ENCODE results near the gene LTBP1. TPM values are rescaled to one million over a fixed set of nuclear protein-coding genes. Genes with fewer than 3 reads are reported as not detected.

LTBP1 gene
- total and polyA plus RNA-seq, 10 of the 15 experiments (the other 5 are each of a cell fraction or from before 2014, with no cell fraction given) = 0.01 to 0.28 (median 0.12) TPM; not detected in 2

GRCh38 chr2:33318456-33318855, 371.7 kb downstream of the LTBP1 start:
- in situ Hi-C loops (cut with MboI) (no loop called here), intact Hi-C loops (cut with micrococcal nuclease; ENCODE audit: unreplicated experiment) (no loop called here)
- POLR2A ChIA-PET = no interaction called here
- FAIRE-seq (no peak), ATAC-seq (no peak), DNase-seq (ENCODE audit: low read depth, low spot score) (no peak)
- H3K9ac ChIP-seq (ENCODE audit: control insufficient read depth, insufficient read depth, low read length) = no peak overlapping the region
- H3K27me3 ChIP-seq (replicated peaks in 1 of 2; ENCODE audit: control insufficient read depth in 2 of 2, insufficient read depth in 2 of 2, low read length in 1 of 2) = peaks cover 2 to 3% of the 10 kb centered on the region in 2 experiments; a peak in 1 of 4 replicates
- no peaks in the 10 kb centered on the region for H3K79me2 ChIP-seq (ENCODE audit: control insufficient read depth, insufficient read depth, low read length)
- RAD21 ChIA-PET (ENCODE audit: unreplicated experiment) = no interaction called here
- no peaks in the 10 kb centered on the region for H4K20me1 ChIP-seq (ENCODE audit: control insufficient read depth, insufficient read depth)
- SMC1A ChIA-PET (ENCODE audit: uncharacterized antibody, unreplicated experiment) = no interaction called here
- no peak overlapping the region for H2AFZ ChIP-seq (ENCODE audit: control insufficient read depth, low read depth, low read length)
- H3K4me3 ChIP-seq = no peak overlapping the region
- peaks cover 8% of the 10 kb centered on the region for H3K4me1 ChIP-seq (ENCODE audit: control insufficient read depth, insufficient read depth, low read length)
- no peak overlapping the region for H3K27ac ChIP-seq (ENCODE audit: control insufficient read depth, insufficient read depth)
- CTCF ChIA-PET = no interaction called here
- TF ChIP-seq CHD1 (IDR thresholded peaks at IDR 0.05; ENCODE audit: low read depth, low read length) (no peak), RB1 (IDR thresholded peaks at IDR 0.05; ENCODE audit: borderline replicate concordance) (no peak), CBFB (IDR thresholded peaks at IDR 0.05; ENCODE audit: low read depth) (no peak), PBX3 (IDR thresholded peaks at IDR 0.05; ENCODE audit: insufficient replicate concordance, low read depth, low read length) (no peak), SMARCA5 (IDR thresholded peaks at IDR 0.05) (no peak), JUNB (IDR thresholded peaks at IDR 0.05) (no peak), RBBP5 (conservative IDR thresholded peaks at IDR 0.05) (no peak)
- no peaks in the 10 kb centered on the region for H3K9me3 ChIP-seq (replicated peaks; ENCODE audit: control insufficient read depth, insufficient read depth, low read length)
- 33% methylated on average over 3 of the region's 3 CpGs for WGBS (ENCODE audit: insufficient coverage, insufficient replicate concordance, low lambda C conversion rate, missing lambda C conversion rate)
- no peak overlapping the region for H3K4me2 ChIP-seq (ENCODE audit: control insufficient read depth, insufficient read depth)
- BruUV-seq (replicated peaks) = no TSS peak
- H3K36me3 ChIP-seq (ENCODE audit: control insufficient read depth in 2 of 2, insufficient read depth in 2 of 2, low read length in 1 of 2) = no peaks in the 10 kb centered on the region

GRCh38 chr2:33320573-33320972, 373.8 kb downstream of the LTBP1 start:
- no peaks in the 10 kb centered on the region for H4K20me1 ChIP-seq (ENCODE audit: control insufficient read depth, insufficient read depth)
- in situ Hi-C loops (cut with MboI) = no loop called here
- RAD21 ChIA-PET (ENCODE audit: unreplicated experiment) = no interaction called here
- no peaks in the 10 kb centered on the region for H3K79me2 ChIP-seq (ENCODE audit: control insufficient read depth, insufficient read depth, low read length)
- 87% methylated on average over 3 of the region's 3 CpGs for whole genome bisulfite sequencing (ENCODE audit: insufficient coverage, insufficient replicate concordance, low lambda C conversion rate, missing lambda C conversion rate)
- H3K27me3 ChIP-seq (replicated peaks in 1 of 2; ENCODE audit: control insufficient read depth in 2 of 2, insufficient read depth in 2 of 2, low read length in 1 of 2) = peaks cover 0 to 3% of the 10 kb centered on the region in 2 experiments; a peak in 1 of 4 replicates
- no peaks in the 10 kb centered on the region for H3K36me3 ChIP-seq (ENCODE audit: control insufficient read depth in 2 of 2, insufficient read depth in 2 of 2, low read length in 1 of 2)
- POLR2A ChIA-PET = interaction anchor here (0.6 kb wide), 1 partner anchor 86 kb away, joined by 3 read pairs; no protein-coding TSS in a partner anchor
- no TSS peak for BruUV-seq (replicated peaks)
- H3K4me3 ChIP-seq = no peak overlapping the region
- DNase-seq (ENCODE audit: low read depth, low spot score) = no peak
- SMC1A ChIA-PET (ENCODE audit: uncharacterized antibody, unreplicated experiment) = no interaction called here
- ATAC-seq = no peak
- intact Hi-C loops (cut with micrococcal nuclease; ENCODE audit: unreplicated experiment) = no loop called here
- H3K4me1 ChIP-seq (ENCODE audit: control insufficient read depth, insufficient read depth, low read length) = peaks cover 8% of the 10 kb centered on the region
- CTCF ChIA-PET = no interaction called here
- no peak overlapping the region for H3K27ac ChIP-seq (ENCODE audit: control insufficient read depth, insufficient read depth)
- no peak overlapping the region for H3K9ac ChIP-seq (ENCODE audit: control insufficient read depth, insufficient read depth, low read length)
- no peak for FAIRE-seq
- H3K9me3 ChIP-seq (replicated peaks; ENCODE audit: control insufficient read depth, insufficient read depth, low read length) = no peaks in the 10 kb centered on the region
- no peak overlapping the region for H3K4me2 ChIP-seq (ENCODE audit: control insufficient read depth, insufficient read depth)
- H2AFZ ChIP-seq (ENCODE audit: control insufficient read depth, low read depth, low read length) = no peak overlapping the region
- TF ChIP-seq IRF4 (IDR thresholded peaks at IDR 0.05; ENCODE audit: low read depth, low read length) (no peak), ZNF687 (IDR thresholded peaks at IDR 0.05) (no peak), MEF2B (IDR thresholded peaks at IDR 0.05; ENCODE audit: partially characterized antibody, poor library complexity, severe bottlenecking) (no peak), LARP7 (IDR thresholded peaks at IDR 0.05) (no peak), MLLT1 (IDR thresholded peaks at IDR 0.05) (no peak), ZBED1 (IDR thresholded peaks at IDR 0.05; ENCODE audit: borderline replicate concordance) (no peak), BMI1 (IDR thresholded peaks at IDR 0.05; ENCODE audit: borderline replicate concordance) (no peak)

Measured in GM12878 (cell line).